K562 (cell line): ENCODE data around the gene CREM. TPM values are rescaled to one million over a fixed set of nuclear protein-coding genes. Genes with fewer than 3 reads are reported as not detected.

Source experiments
- ATAC-seq: fragments of 200-7000 bp; cut with Tn5 transposase; 3 replicates; pipeline ENCODE4 v1.9.1; 2020; ENCODE audit warnings: moderate library complexity
- BruUV-seq: library from RNA; stranded (reverse); fragments of 400-500 nt; replicated peaks from 2 replicates; lab custom pipeline; 2021; lab: Mats Ljungman, UMichigan
- CTCF ChIA-PET: fragments of 300-600 bp; formaldehyde crosslinking; extraction: SDS; loops from one replicate; lab custom pipeline; 2021; ENCODE audit warnings: low intra/inter-chr PET ratio; lab: Yijun Ruan, JAX
- POLR2A ChIA-PET: fragments of 300-600, 350-650 bp; sonication (Branson Sonifier 250); formaldehyde crosslinking; extraction: SDS; loops from one replicate; lab custom pipeline; 2021; ENCODE audit warnings: antibody characterized with exemption, inconsistent platforms; lab: Yijun Ruan, JAX
- DNase-seq, 4 experiments: peaks; one replicate each; pipeline versions ENCODE4 v3.0.0 to v3.0.0-alpha.2; 2011 to 2018; ENCODE audit warnings: low spot score in 3 of 4, mixed read lengths in 3 of 4; ENCODE audit errors: extremely low read depth in 1 of 4
- FAIRE-seq: peaks from 2 replicates; lab custom pipeline; 2011; peaks lifted over from hg19 to GRCh38; lab: Jason Lieb, UNC
- H2AFZ ChIP-seq: 2 replicates; pipeline ENCODE4 v1.6.0; 2011; ENCODE audit warnings: low read depth, low read length, control low read depth, inconsistent platforms
- H3K27ac ChIP-seq: fragments of 200-600 bp; 3 replicates; pipeline ENCODE4 v1.8.0; 2011; ENCODE audit warnings: low read depth, mild to moderate bottlenecking, control low read depth, inconsistent platforms, low read length, moderate library complexity, mixed read lengths; ENCODE audit errors: extremely low read depth
- H3K27me3 ChIP-seq, 2 experiments: fragments of 300-600 bp in 1 of 2; 2 replicates in 1 of 2; 3 replicates in 1 of 2; pipeline versions ENCODE4 v1.6.0 to v1.8.0; 2011; ENCODE audit warnings: inconsistent platforms in 2 of 2, low read length in 2 of 2, mild to moderate bottlenecking in 1 of 2, mixed read lengths in 1 of 2, moderate library complexity in 1 of 2; ENCODE audit not compliant: control insufficient read depth in 2 of 2, insufficient read depth in 2 of 2
- H3K36me3 ChIP-seq: fragments of 300-600 bp; 3 replicates; pipeline ENCODE4 v1.8.0; 2011; ENCODE audit warnings: mild to moderate bottlenecking, low read length, inconsistent platforms; ENCODE audit not compliant: control insufficient read depth, insufficient read depth
- H3K4me1 ChIP-seq, 2 experiments: fragments of 200-600 bp in 1 of 2; replicated peaks in 1 of 2; 2 replicates in 1 of 2; 3 replicates in 1 of 2; pipeline versions ENCODE4 v1.5.1 to v1.8.0; 2011; ENCODE audit warnings: inconsistent platforms in 2 of 2, low read length in 2 of 2, mild to moderate bottlenecking in 1 of 2, mixed read lengths in 1 of 2, moderate library complexity in 1 of 2; ENCODE audit not compliant: control insufficient read depth in 2 of 2, insufficient read depth in 2 of 2
- H3K4me2 ChIP-seq: 2 replicates; pipeline ENCODE4 v1.6.1; 2011; ENCODE audit warnings: low read length, control low read depth, inconsistent platforms, mixed read lengths; ENCODE audit not compliant: insufficient read depth
- H3K4me3 ChIP-seq: fragments of 200-600 bp; sonication (generic), shearing (Covaris generic); 2 replicates; pipeline ENCODE4 v1.5.1; 2016; ENCODE audit warnings: control low read depth, inconsistent platforms
- H3K79me2 ChIP-seq: fragments of 200-600 bp; 3 replicates; pipeline ENCODE4 v1.8.0; 2011; ENCODE audit warnings: low read length, inconsistent platforms; ENCODE audit not compliant: control insufficient read depth, insufficient read depth
- H3K9ac ChIP-seq, 2 experiments: 2 replicates each; pipeline versions ENCODE4 v1.6.0 to v1.6.1; 2011; ENCODE audit warnings: low read depth in 2 of 2, low read length in 2 of 2, control low read depth in 1 of 2, inconsistent platforms in 1 of 2, mild to moderate bottlenecking in 1 of 2, mixed read lengths in 1 of 2; ENCODE audit not compliant: insufficient read depth in 1 of 2
- H3K9me1 ChIP-seq: one replicate; pipeline ENCODE4 v1.6.0; 2011; ENCODE audit warnings: inconsistent platforms, mild to moderate bottlenecking, low read length, moderate library complexity; ENCODE audit not compliant: control insufficient read depth, insufficient read depth
- H3K9me3 ChIP-seq: replicated peaks from 2 replicates; pipeline ENCODE4 v1.5.1; 2011; ENCODE audit warnings: low read depth, low read length, inconsistent platforms; ENCODE audit not compliant: control insufficient read depth, insufficient read depth
- H4K20me1 ChIP-seq: replicated peaks from 2 replicates; pipeline ENCODE4 v1.6.1; 2011; ENCODE audit warnings: low read length, inconsistent platforms, mixed read lengths; ENCODE audit not compliant: control insufficient read depth, insufficient read depth
- POLR2G ChIP-seq: fragments of 200-400 bp; formaldehyde crosslinking; IDR thresholded peaks from 2 replicates; pipeline ENCODE4 v1.6.1; 2017; ENCODE audit warnings: low read depth, mild to moderate bottlenecking, antibody characterized with exemption, low read length, moderate library complexity
- ZFP30 ChIP-seq: fragments of 250-450 bp; sonication (Bioruptor Pico); IDR thresholded peaks from 2 replicates; pipeline ENCODE4 v1.8.0; 2022; ENCODE audit warnings: moderate library complexity, mild to moderate bottlenecking, inconsistent platforms, borderline replicate concordance
- ZNF586 ChIP-seq: fragments of 450-650 bp; formaldehyde crosslinking; conservative IDR thresholded peaks from 2 replicates; pipeline ENCODE4 v1.4.0; 2020; ENCODE audit warnings: mild to moderate bottlenecking, moderate library complexity
- WGBS: fragments of 100-300 bp; shearing (Covaris generic); methylation state at CpG from one replicate; pipeline ENCODE4 v1.1.6; 2016; ENCODE audit warnings: low coverage, mixed read lengths; ENCODE audit not compliant: insufficient coverage; ENCODE audit errors: missing lambda C conversion rate; 5-methylcytosine and 5-hydroxymethylcytosine counted together
- in situ Hi-C: fragments of 300-500 bp; cut with MboI; formaldehyde crosslinking; loops from 4 replicates; pipeline ENCODE4 v1.15.0; 2018; ENCODE audit warnings: inconsistent platforms, mixed read lengths
- intact Hi-C: fragments of 100-400 bp; cut with micrococcal nuclease; formaldehyde crosslinking; loops from 2 replicates; pipeline ENCODE4 v1.14.2; 2022
- polyA plus RNA-seq, 8 experiments: library from polyadenylated mRNA; depleted of rRNA in 4 of 8; stranded (reverse) in 5 of 8; unstranded in 3 of 8; fragments of >200 nt; fragmentation: Nextera tagmentation in 2 of 8; fragmentation: Illumina TruSeq in 1 of 8; extraction: Ambion mirVana in 2 of 8; extraction: Trizol in 1 of 8; gene quantifications; 2 replicates each; pipeline versions ENCODE4 v1.2.1 to v1.2.3, GENCODE V29; 2011 to 2014; ENCODE audit warnings: inconsistent platforms in 1 of 8, missing spikeins in 1 of 8
- total RNA-seq, 7 experiments: library from RNA; depleted of rRNA in 6 of 7; stranded (reverse); fragments of >200 nt in 6 of 7; fragmentation: Illumina TruSeq in 2 of 7; extraction: Trizol in 2 of 7; gene quantifications; 2 replicates each; pipeline versions ENCODE4 v1.2.1 to v1.2.3, GENCODE V29; 2011 to 2021; ENCODE audit warnings: low replicate concordance in 1 of 7
- TF ChIP-seq, protein P1 (sequence below): fragments of 450-650 bp; IDR thresholded peaks from 2 replicates; pipeline ENCODE4 v1.6.1; 2016
- TF ChIP-seq, protein P2 (sequence below): sonication (generic); formaldehyde crosslinking; IDR thresholded peaks from 2 replicates; pipeline ENCODE4 v1.8.1; 2023; ENCODE audit warnings: mild to moderate bottlenecking, missing genetic modification reagents, moderate library complexity

The CREM gene
- total and polyA plus RNA-seq, 9 of the 15 experiments (the other 6 are each of a cell fraction or from before 2014, with no cell fraction given) = 39.1 to 70.2 (median 48.3) TPM

- 77% methylated on average over 7 of the region's 7 CpGs for WGBS
- TF ChIP-seq ZNF586 (CRISPR knock-in tag) = no peak
- TF ChIP-seq, protein P1, sequence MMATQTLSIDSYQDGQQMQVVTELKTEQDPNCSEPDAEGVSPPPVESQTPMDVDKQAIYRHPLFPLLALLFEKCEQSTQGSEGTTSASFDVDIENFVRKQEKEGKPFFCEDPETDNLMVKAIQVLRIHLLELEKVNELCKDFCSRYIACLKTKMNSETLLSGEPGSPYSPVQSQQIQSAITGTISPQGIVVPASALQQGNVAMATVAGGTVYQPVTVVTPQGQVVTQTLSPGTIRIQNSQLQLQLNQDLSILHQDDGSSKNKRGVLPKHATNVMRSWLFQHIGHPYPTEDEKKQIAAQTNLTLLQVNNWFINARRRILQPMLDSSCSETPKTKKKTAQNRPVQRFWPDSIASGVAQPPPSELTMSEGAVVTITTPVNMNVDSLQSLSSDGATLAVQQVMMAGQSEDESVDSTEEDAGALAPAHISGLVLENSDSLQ = 0 out of 2 replicates have a peak, but pooled peaks have one; percentile 20
- CTCF ChIA-PET = no interaction called here
These were observed 87.1 kb downstream of the CREM start for GRCh38 chr10:35213699-35214098.

DNA sequence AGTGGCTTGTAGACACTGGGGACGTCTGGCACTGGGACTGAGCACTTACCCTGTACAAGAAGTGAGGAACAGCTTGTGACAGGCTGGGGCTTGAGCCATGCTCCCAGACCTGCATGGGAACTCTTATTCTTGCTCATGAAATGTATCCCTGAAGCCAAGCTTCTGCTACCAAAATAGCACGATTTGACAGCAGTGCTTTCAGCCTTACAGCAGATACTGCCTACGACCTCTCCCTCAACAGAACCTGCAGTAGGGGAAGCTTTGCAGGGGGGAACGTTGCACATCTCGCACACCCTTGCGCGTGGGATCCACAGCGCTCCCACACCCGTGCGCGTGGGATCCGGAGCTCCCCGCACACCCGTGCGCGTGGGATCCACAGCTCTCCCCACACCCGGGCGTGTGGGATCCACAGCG is 88.0 kb downstream of the CREM start:
- BruUV-seq = no TSS peak
- 73% methylated on average over 18 of the region's 19 CpGs for WGBS
- FAIRE-seq (no peak), ATAC-seq (no peak; the same call in 2 of the 3 replicates), DNase-seq (no peak)
- Histone ChIP-seq H3K36me3 (no peaks in the 10 kb centered on the region; the same call in 2 of the 3 replicates), H3K79me2 (no peaks in the 10 kb centered on the region), H3K9ac (0 out of 4 replicates have a peak overlapping the region, but pooled peaks of 1 of the 2 experiments have one; percentile 11), H3K9me1 (no peaks in the 10 kb centered on the region), H3K27me3 (no peaks in the 10 kb centered on the region), H3K4me1 (peaks cover 0 to 4% of the 10 kb centered on the region in 2 experiments; a peak in 1 of 5 replicates), H4K20me1 (no peaks in the 10 kb centered on the region), H3K9me3 (no peaks in the 10 kb centered on the region), H3K4me2 (no peak overlapping the region), H2AFZ (no peak overlapping the region), H3K4me3 (no peak overlapping the region), H3K27ac (no peak overlapping the region)
- TF ChIP-seq ZFP30 (no peak), POLR2G (peak; percentile 43; the same call in 1 of the 2 replicates)
- TF ChIP-seq, protein P2, sequence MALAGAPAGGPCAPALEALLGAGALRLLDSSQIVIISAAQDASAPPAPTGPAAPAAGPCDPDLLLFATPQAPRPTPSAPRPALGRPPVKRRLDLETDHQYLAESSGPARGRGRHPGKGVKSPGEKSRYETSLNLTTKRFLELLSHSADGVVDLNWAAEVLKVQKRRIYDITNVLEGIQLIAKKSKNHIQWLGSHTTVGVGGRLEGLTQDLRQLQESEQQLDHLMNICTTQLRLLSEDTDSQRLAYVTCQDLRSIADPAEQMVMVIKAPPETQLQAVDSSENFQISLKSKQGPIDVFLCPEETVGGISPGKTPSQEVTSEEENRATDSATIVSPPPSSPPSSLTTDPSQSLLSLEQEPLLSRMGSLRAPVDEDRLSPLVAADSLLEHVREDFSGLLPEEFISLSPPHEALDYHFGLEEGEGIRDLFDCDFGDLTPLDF (CRISPR knock-in tag) = no peak
- in situ Hi-C loops (loop anchor here (5.0 kb wide), 3 partner anchors 92 to 547 kb away; no protein-coding TSS in a partner anchor), intact Hi-C loops (no loop called here)
- ChIA-PET POLR2A (interaction anchor here (1.0 kb wide), 1 partner anchor 19 kb away, joined by 4 read pairs; no protein-coding TSS in a partner anchor), CTCF (no interaction called here)

More at GRCh38 chr10:35213699-35214098, 87.1 kb downstream of the CREM start:
- Histone ChIP-seq H3K9me1 (no peaks in the 10 kb centered on the region), H3K9me3 (no peaks in the 10 kb centered on the region), H3K4me2 (no peak overlapping the region), H2AFZ (no peak overlapping the region), H3K9ac (no peak overlapping the region), H3K36me3 (peaks cover 2% of the 10 kb centered on the region; the same call in 1 of the 3 replicates), H4K20me1 (no peaks in the 10 kb centered on the region), H3K27ac (no peak overlapping the region), H3K27me3 (no peaks in the 10 kb centered on the region), H3K4me1 (peaks cover 0 to 4% of the 10 kb centered on the region in 2 experiments; a peak in 1 of 5 replicates), H3K79me2 (no peaks in the 10 kb centered on the region), H3K4me3 (no peak overlapping the region)
- ATAC-seq = no peak
- DNase-seq = no peak
- intact Hi-C loops = no loop called here
- in situ Hi-C loops = loop anchor here (5.0 kb wide), 2 partner anchors 211 to 546 kb away; no protein-coding TSS in a partner anchor
- BruUV-seq = no TSS peak
- no peak for FAIRE-seq
- POLR2A ChIA-PET = interaction anchor here (0.7 to 1.3 kb wide), 5 partner anchors 9 to 111 kb away, joined by 3 to 4 read pairs (median 3); partner anchors contain the start of gene CREM
